KMS-11 (cell line): ENCODE results near the gene LNPEP.

Source experiments
- H2AFZ ChIP-seq: fragments of 200-600 bp; sonication (generic); 2 replicates; pipeline ENCODE4 v1.6.1; 2016; ENCODE audit warnings: antibody characterized with exemption, mixed run types, low read depth
- H3K27ac ChIP-seq: fragments of 200-600 bp; sonication (generic); 2 replicates; pipeline ENCODE4 v1.6.1; 2016; ENCODE audit warnings: mild to moderate bottlenecking, mixed run types
- H3K27me3 ChIP-seq: fragments of 200-600 bp; sonication (generic); 2 replicates; pipeline ENCODE4 v1.6.1; 2017; ENCODE audit warnings: mild to moderate bottlenecking, low read depth, mixed run types, moderate library complexity; ENCODE audit not compliant: insufficient read depth
- H3K36me3 ChIP-seq: fragments of 200-600 bp; sonication (generic); 2 replicates; pipeline ENCODE4 v1.6.1; 2017; ENCODE audit warnings: mild to moderate bottlenecking, mixed run types; ENCODE audit not compliant: insufficient read depth
- H3K4me1 ChIP-seq: fragments of 200-600 bp; sonication (generic); 2 replicates; pipeline ENCODE4 v1.6.1; 2016; ENCODE audit warnings: mild to moderate bottlenecking, low read depth, mixed run types; ENCODE audit not compliant: poor library complexity, severe bottlenecking
- H3K4me2 ChIP-seq: fragments of 200-600 bp; sonication (generic); 2 replicates; pipeline ENCODE4 v1.7.0; 2016; ENCODE audit warnings: mild to moderate bottlenecking, mixed run types
- H3K4me3 ChIP-seq: fragments of 200-600 bp; sonication (generic); IDR thresholded peaks from 2 replicates; pipeline ENCODE4 v1.6.1; 2017; ENCODE audit warnings: low read depth, low read length, mixed read lengths; ENCODE audit not compliant: insufficient read depth
- H3K79me2 ChIP-seq: fragments of 200-600 bp; sonication (generic); 2 replicates; pipeline ENCODE4 v1.6.1; 2016; ENCODE audit warnings: low read depth, mixed run types; ENCODE audit not compliant: insufficient read depth
- H3K9ac ChIP-seq: fragments of 200-600 bp; sonication (generic); 2 replicates; pipeline ENCODE4 v1.6.1; 2016; ENCODE audit warnings: mild to moderate bottlenecking, mixed run types
- H4K20me1 ChIP-seq: fragments of 200-600 bp; sonication (generic); 2 replicates; pipeline ENCODE4 v1.6.1; 2016; ENCODE audit warnings: mild to moderate bottlenecking, mixed run types; ENCODE audit not compliant: insufficient read depth
- TF ChIP-seq, protein P1 (sequence below): fragments of 200-600 bp; sonication (generic); conservative IDR thresholded peaks from 2 replicates; pipeline ENCODE4 v1.6.1; 2017; ENCODE audit warnings: low read depth, mild to moderate bottlenecking, antibody characterized with exemption, low read length, moderate library complexity, mixed read lengths

Gene LNPEP

DNA sequence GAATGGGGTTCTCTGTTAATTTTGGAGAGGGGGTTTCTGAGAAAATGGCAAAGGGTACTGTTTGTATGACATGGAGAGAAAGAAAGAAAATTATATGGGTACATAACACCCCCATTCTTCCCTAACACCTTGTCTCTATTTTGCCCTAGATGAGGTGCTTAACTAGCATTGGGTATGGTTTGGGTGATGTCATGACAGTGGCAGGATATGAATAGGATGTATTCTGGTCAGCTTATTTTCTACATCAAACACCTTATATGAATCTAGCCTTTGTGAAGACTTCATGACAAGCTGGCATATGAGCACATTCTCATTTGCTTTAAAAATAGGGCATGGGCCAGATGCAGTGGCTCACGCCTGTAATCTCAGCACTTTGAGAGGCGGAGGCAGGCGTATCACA is 58.6 kb downstream of the LNPEP start:
- no peaks in the 10 kb centered on the region for H4K20me1 ChIP-seq
- H3K27ac ChIP-seq = no peak overlapping the region
- TF ChIP-seq, protein P1, sequence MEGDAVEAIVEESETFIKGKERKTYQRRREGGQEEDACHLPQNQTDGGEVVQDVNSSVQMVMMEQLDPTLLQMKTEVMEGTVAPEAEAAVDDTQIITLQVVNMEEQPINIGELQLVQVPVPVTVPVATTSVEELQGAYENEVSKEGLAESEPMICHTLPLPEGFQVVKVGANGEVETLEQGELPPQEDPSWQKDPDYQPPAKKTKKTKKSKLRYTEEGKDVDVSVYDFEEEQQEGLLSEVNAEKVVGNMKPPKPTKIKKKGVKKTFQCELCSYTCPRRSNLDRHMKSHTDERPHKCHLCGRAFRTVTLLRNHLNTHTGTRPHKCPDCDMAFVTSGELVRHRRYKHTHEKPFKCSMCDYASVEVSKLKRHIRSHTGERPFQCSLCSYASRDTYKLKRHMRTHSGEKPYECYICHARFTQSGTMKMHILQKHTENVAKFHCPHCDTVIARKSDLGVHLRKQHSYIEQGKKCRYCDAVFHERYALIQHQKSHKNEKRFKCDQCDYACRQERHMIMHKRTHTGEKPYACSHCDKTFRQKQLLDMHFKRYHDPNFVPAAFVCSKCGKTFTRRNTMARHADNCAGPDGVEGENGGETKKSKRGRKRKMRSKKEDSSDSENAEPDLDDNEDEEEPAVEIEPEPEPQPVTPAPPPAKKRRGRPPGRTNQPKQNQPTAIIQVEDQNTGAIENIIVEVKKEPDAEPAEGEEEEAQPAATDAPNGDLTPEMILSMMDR = no peak
- H3K79me2 ChIP-seq = no peaks in the 10 kb centered on the region
- no peaks in the 10 kb centered on the region for H3K27me3 ChIP-seq
- no peak overlapping the region for H3K4me2 ChIP-seq
- H3K9ac ChIP-seq = no peak overlapping the region
- no peak overlapping the region for H3K4me3 ChIP-seq
- no peaks in the 10 kb centered on the region for H3K36me3 ChIP-seq
- no peaks in the 10 kb centered on the region for H3K4me1 ChIP-seq
- H2AFZ ChIP-seq = no peak overlapping the region

DNA sequence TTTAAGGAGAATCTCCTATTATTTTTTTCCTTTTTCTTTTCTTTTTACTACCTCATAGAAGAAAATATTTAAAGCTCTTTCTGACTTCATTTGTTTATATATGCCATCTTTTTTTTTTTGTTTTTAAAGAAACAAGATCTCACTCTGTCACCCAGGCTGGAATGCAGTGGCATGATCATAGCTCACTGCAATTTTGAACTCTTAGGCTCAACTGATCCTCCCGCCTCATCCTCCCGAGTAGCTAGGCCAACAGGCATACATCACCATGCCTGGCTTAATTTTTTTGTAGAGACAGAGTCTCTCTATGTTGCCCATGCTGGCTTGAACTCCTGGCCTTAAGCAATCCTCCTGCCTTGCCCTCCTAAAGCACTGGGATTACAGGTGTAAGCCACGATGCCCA is 59.5 kb downstream of the LNPEP start:
- Histone ChIP-seq H2AFZ (no peak overlapping the region), H3K27me3 (no peaks in the 10 kb centered on the region), H3K9ac (no peak overlapping the region), H3K79me2 (no peaks in the 10 kb centered on the region), H4K20me1 (no peaks in the 10 kb centered on the region), H3K4me2 (no peak overlapping the region), H3K4me3 (no peak overlapping the region), H3K4me1 (no peaks in the 10 kb centered on the region), H3K36me3 (no peaks in the 10 kb centered on the region), H3K27ac (no peak overlapping the region)
- TF ChIP-seq, protein P1 = no peak

DNA sequence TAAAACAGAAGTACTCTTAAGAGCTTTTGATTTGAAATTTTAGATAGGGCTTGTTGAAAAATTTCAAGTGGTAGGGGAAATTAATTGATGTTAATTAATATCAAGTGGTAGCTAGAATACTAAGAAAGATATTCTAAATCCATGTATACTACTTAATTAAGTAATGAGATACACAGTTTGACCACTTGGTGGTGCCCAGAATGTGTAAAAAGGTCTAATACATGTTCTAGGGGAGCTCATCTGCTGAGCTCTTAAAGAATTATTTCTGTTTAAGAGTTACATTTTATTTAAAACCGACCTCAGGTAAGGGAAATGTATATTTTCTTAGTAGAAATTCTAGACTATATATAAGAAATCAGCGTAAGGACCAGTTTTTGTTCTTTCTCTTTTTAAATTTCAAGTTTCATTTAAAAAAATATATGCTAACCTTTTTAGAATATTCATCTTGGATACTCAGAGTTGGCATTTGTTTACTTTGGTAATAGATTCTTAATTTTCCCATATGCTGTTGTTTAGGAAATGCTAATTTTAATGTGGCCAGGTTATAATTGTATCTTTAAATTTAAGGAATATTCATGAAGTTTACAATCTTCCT is 61.5 kb downstream of the LNPEP start:
- TF ChIP-seq, protein P1 = peak; percentile 60
- Histone ChIP-seq H3K4me3 (no peak overlapping the region), H3K27me3 (no peaks in the 10 kb centered on the region), H3K79me2 (no peaks in the 10 kb centered on the region), H3K36me3 (no peaks in the 10 kb centered on the region), H2AFZ (no peak overlapping the region), H3K4me1 (no peaks in the 10 kb centered on the region), H3K4me2 (no peak overlapping the region), H3K9ac (no peak overlapping the region), H3K27ac (no peak overlapping the region), H4K20me1 (no peaks in the 10 kb centered on the region)

DNA sequence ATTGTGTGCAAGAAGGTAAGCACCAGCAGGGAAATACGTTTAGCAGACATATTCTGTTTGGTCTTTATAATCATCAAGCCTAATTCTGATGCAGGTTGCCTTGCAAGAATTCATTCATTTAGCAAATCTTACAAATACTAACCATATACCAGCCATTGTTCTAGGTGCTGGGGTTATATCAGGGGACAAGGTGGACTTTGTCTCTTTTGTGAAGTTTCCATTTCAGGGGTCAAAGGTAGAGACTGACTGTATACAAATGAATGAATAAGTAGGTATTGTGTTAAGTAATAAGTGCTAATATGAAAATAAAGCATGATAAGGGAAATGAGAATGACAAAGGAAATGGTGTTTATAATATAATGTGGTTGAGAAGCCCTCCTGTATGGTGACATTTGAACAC is 64.0 kb downstream of the LNPEP start:
- TF ChIP-seq, protein P1 = no peak
- H3K27me3 ChIP-seq = no peaks in the 10 kb centered on the region
- no peaks in the 10 kb centered on the region for H4K20me1 ChIP-seq
- H3K27ac ChIP-seq = no peak overlapping the region
- no peaks in the 10 kb centered on the region for H3K36me3 ChIP-seq
- no peak overlapping the region for H3K4me2 ChIP-seq
- H3K79me2 ChIP-seq = no peaks in the 10 kb centered on the region
- H3K4me3 ChIP-seq = no peak overlapping the region
- no peak overlapping the region for H3K9ac ChIP-seq
- H3K4me1 ChIP-seq = no peaks in the 10 kb centered on the region
- H2AFZ ChIP-seq = no peak overlapping the region
